HepG2 (cell line): ENCODE results near the gene RNASE13. TPM values are rescaled to one million over a fixed set of nuclear protein-coding genes. Genes with fewer than 3 reads are reported as not detected.
A peak's percentile ranks its signal among the peaks of the same experiment; 100 is the strongest.

Experiments
- ARID2 ChIP-seq: sonication (generic); formaldehyde crosslinking; IDR thresholded peaks from 2 replicates; pipeline ENCODE4 v1.8.1; 2022; ENCODE audit warnings: mild to moderate bottlenecking, missing genetic modification reagents, borderline replicate concordance
- ARID3A ChIP-seq: IDR thresholded peaks from 2 replicates; pipeline ENCODE4 v1.6.1; 2012; ENCODE audit warnings: low read depth, low read length, improper control_type of control experiment
- HNRNPUL1 ChIP-seq: fragments of 200-400 bp; formaldehyde crosslinking; IDR thresholded peaks from 2 replicates; pipeline ENCODE4 v1.6.1; 2017; ENCODE audit warnings: low read depth, mild to moderate bottlenecking, low read length, moderate library complexity
- JUND ChIP-seq: sonication (generic); formaldehyde crosslinking; IDR thresholded peaks from 2 replicates; pipeline ENCODE4 v1.8.0; 2022; ENCODE audit warnings: mild to moderate bottlenecking, missing genetic modification reagents
- KAT7 ChIP-seq: IDR thresholded peaks from 2 replicates; pipeline ENCODE4 v1.6.1; 2018; ENCODE audit warnings: borderline replicate concordance, missing compliant biosample characterization
- NFE2 ChIP-seq: sonication (generic); formaldehyde crosslinking; IDR thresholded peaks from 2 replicates; pipeline ENCODE4 v1.4.0; 2020; ENCODE audit warnings: missing genetic modification reagents
- RXRA ChIP-seq: sonication (generic); formaldehyde crosslinking; IDR thresholded peaks from 2 replicates; pipeline ENCODE4 v1.5.1; 2020; ENCODE audit warnings: missing genetic modification reagents
- SAFB2 ChIP-seq: sonication (generic); formaldehyde crosslinking; IDR thresholded peaks from 2 replicates; pipeline ENCODE4 v1.5.1; 2020; ENCODE audit warnings: missing genetic modification reagents, low read depth, mild to moderate bottlenecking, borderline replicate concordance
- SIX4 ChIP-seq: sonication (generic); formaldehyde crosslinking; IDR thresholded peaks from 2 replicates; pipeline ENCODE4 v1.4.0; 2020; ENCODE audit warnings: missing genetic modification reagents
- SRSF1 ChIP-seq: fragments of 200-400 bp; formaldehyde crosslinking; optimal IDR thresholded peaks from 2 replicates; pipeline ENCODE3; 2017; ENCODE audit warnings: mild to moderate bottlenecking, low read depth, low read length, moderate library complexity
- SRSF4 ChIP-seq: fragments of 200-400 bp; formaldehyde crosslinking; IDR thresholded peaks from one replicate; pipeline ENCODE4 v1.6.1; 2018; ENCODE audit warnings: mild to moderate bottlenecking, low read depth, low read length, moderate library complexity; ENCODE audit not compliant: poor library complexity, severe bottlenecking
- ZBTB49 ChIP-seq: sonication (generic); formaldehyde crosslinking; IDR thresholded peaks from 2 replicates; pipeline ENCODE4 v1.4.0; 2020; ENCODE audit warnings: missing genetic modification reagents, borderline replicate concordance
- ZBTB7A ChIP-seq: sonication (generic); formaldehyde crosslinking; IDR thresholded peaks from 2 replicates; pipeline ENCODE4 v1.8.0; 2022; ENCODE audit warnings: mild to moderate bottlenecking, missing genetic modification reagents
- ZNF121 ChIP-seq: sonication (generic); formaldehyde crosslinking; IDR thresholded peaks from 2 replicates; pipeline ENCODE4 v1.5.0; 2020; ENCODE audit warnings: mild to moderate bottlenecking, missing genetic modification reagents
- ZNF235 ChIP-seq: sonication (generic); formaldehyde crosslinking; IDR thresholded peaks from 2 replicates; pipeline ENCODE4 v1.8.1; 2023; ENCODE audit warnings: mild to moderate bottlenecking, missing genetic modification reagents, borderline replicate concordance
- ZNF251 ChIP-seq: sonication (generic); formaldehyde crosslinking; IDR thresholded peaks from 2 replicates; pipeline ENCODE4 v1.9.0; 2021; ENCODE audit warnings: mild to moderate bottlenecking, missing genetic modification reagents
- ZNF274 ChIP-seq: sonication (generic); formaldehyde crosslinking; IDR thresholded peaks from 2 replicates; pipeline ENCODE4 v1.5.1; 2020; ENCODE audit warnings: mild to moderate bottlenecking, missing genetic modification reagents
- ZNF30 ChIP-seq: sonication (generic); formaldehyde crosslinking; IDR thresholded peaks from 2 replicates; pipeline ENCODE4 v1.5.0; 2020; ENCODE audit warnings: mild to moderate bottlenecking, missing genetic modification reagents
- ZNF34 ChIP-seq: sonication (generic); formaldehyde crosslinking; IDR thresholded peaks from 2 replicates; pipeline ENCODE4 v1.4.0; 2020; ENCODE audit warnings: mild to moderate bottlenecking, missing genetic modification reagents, borderline replicate concordance
- ZNF567 ChIP-seq: sonication (generic); formaldehyde crosslinking; IDR thresholded peaks from 2 replicates; pipeline ENCODE4 v1.8.1; 2023; ENCODE audit warnings: mild to moderate bottlenecking, missing genetic modification reagents, borderline replicate concordance
- ZNF614 ChIP-seq: IDR thresholded peaks from 2 replicates; pipeline ENCODE4 v1.6.1; 2018; ENCODE audit warnings: missing biosample characterization, missing genetic modification reagents, inconsistent platforms, borderline replicate concordance
- ZNF792 ChIP-seq: IDR thresholded peaks from 2 replicates; pipeline ENCODE4 v1.6.1; 2016
- polyA plus RNA-seq, 8 experiments: library from polyadenylated mRNA; depleted of rRNA in 3 of 8; stranded (reverse) in 7 of 8; unstranded in 1 of 8; fragments of >200 nt; fragmentation: Illumina TruSeq in 4 of 8; extraction: Trizol in 4 of 8; gene quantifications; 2 replicates each; pipeline versions ENCODE4 v1.2.1 to v1.2.3, GENCODE V29; 2011 to 2016; ENCODE audit warnings: low read depth in 4 of 8, missing spikeins in 1 of 8, mixed read lengths in 1 of 8; ENCODE audit not compliant: insufficient read depth in 1 of 8
- total RNA-seq, 5 experiments: library from RNA; depleted of rRNA; stranded (reverse); fragments of >200 nt; fragmentation: Illumina TruSeq; extraction: Trizol; gene quantifications; 2 replicates each; pipeline ENCODE4 v1.2.3, GENCODE V29; 2016; ENCODE audit warnings: low read depth in 1 of 5
- TF ChIP-seq, protein P1 (sequence below): IDR thresholded peaks from 2 replicates; pipeline ENCODE4 v1.6.1; 2012; ENCODE audit warnings: inconsistent platforms
- TF ChIP-seq, protein P2 (sequence below): sonication (generic); formaldehyde crosslinking; IDR thresholded peaks from 2 replicates; pipeline ENCODE4 v1.4.0; 2020; ENCODE audit warnings: missing genetic modification reagents; ENCODE audit errors: not compliant biosample characterization
- TF ChIP-seq, protein P3 (sequence below): sonication (generic); formaldehyde crosslinking; IDR thresholded peaks from 2 replicates; pipeline ENCODE4 v1.9.0; 2022; ENCODE audit warnings: missing genetic modification reagents, mild to moderate bottlenecking, borderline replicate concordance

The RNASE13 gene
- total and polyA plus RNA-seq, 2 of the 13 experiments (the other 11 are each of a cell fraction or from before 2014, with no cell fraction given) = 1.0 TPM; not detected in 1

DNA sequence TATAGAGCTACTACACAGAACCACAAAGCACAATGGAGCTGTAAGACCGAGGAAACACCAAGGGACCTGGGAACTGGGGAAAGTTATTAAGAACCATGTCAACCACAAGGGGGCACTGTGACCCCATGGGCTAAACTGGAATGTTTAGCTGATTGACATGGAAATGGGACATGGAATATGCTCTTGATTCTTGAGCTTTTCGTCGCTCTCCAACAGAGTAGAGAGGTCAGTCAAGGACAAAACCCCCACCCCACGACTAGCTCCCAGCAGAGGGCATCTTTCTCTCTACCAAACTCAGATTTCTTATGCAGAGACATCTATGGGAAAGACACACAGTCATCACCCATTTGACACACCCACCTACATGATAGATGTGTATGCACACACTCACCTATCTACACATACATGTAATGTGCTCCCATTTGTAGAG lies 19.8 kb downstream of the RNASE13 start (continued):
- TF ChIP-seq ARID3A (0 out of 2 replicates have a peak, but pooled peaks have one; percentile 32), SRSF1 (no peak), SAFB2 (CRISPR knock-in tag) (no peak), ZNF235 (CRISPR knock-in tag) (no peak), SIX4 (CRISPR knock-in tag) (no peak), ZNF30 (no peak), ZNF274 (no peak), NFE2 (no peak; the same call in 1 of the 2 replicates), JUND (CRISPR knock-in tag) (no peak), ZNF251 (CRISPR knock-in tag) (no peak), KAT7 (CRISPR knock-in tag) (no peak), ZNF34 (no peak), HNRNPUL1 (no peak), ZNF567 (CRISPR knock-in tag) (peak; percentile 87; the same call in 1 of the 2 replicates), RXRA (peak; percentile 86; the same call in 1 of the 2 replicates), ZNF792 (CRISPR knock-in tag) (0 out of 2 replicates have a peak, but pooled peaks have one; percentile 45), ZBTB49 (CRISPR knock-in tag) (no peak), ZNF614 (peak; percentile 93), ZNF121 (CRISPR knock-in tag) (no peak), ZBTB7A (CRISPR knock-in tag) (no peak), ARID2 (CRISPR knock-in tag) (no peak), SRSF4 (no peak)
- TF ChIP-seq, protein P1, sequence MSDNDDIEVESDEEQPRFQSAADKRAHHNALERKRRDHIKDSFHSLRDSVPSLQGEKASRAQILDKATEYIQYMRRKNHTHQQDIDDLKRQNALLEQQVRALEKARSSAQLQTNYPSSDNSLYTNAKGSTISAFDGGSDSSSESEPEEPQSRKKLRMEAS = no peak
- TF ChIP-seq, protein P2, sequence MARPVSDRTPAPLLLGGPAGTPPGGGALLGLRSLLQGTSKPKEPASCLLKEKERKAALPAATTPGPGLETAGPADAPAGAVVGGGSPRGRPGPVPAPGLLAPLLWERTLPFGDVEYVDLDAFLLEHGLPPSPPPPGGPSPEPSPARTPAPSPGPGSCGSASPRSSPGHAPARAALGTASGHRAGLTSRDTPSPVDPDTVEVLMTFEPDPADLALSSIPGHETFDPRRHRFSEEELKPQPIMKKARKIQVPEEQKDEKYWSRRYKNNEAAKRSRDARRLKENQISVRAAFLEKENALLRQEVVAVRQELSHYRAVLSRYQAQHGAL (CRISPR knock-in tag) = no peak
- TF ChIP-seq, protein P3, sequence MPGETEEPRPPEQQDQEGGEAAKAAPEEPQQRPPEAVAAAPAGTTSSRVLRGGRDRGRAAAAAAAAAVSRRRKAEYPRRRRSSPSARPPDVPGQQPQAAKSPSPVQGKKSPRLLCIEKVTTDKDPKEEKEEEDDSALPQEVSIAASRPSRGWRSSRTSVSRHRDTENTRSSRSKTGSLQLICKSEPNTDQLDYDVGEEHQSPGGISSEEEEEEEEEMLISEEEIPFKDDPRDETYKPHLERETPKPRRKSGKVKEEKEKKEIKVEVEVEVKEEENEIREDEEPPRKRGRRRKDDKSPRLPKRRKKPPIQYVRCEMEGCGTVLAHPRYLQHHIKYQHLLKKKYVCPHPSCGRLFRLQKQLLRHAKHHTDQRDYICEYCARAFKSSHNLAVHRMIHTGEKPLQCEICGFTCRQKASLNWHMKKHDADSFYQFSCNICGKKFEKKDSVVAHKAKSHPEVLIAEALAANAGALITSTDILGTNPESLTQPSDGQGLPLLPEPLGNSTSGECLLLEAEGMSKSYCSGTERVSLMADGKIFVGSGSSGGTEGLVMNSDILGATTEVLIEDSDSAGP = no peak
